ENCODE results near the gene LRRC4C.

Gene LRRC4C

DNA sequence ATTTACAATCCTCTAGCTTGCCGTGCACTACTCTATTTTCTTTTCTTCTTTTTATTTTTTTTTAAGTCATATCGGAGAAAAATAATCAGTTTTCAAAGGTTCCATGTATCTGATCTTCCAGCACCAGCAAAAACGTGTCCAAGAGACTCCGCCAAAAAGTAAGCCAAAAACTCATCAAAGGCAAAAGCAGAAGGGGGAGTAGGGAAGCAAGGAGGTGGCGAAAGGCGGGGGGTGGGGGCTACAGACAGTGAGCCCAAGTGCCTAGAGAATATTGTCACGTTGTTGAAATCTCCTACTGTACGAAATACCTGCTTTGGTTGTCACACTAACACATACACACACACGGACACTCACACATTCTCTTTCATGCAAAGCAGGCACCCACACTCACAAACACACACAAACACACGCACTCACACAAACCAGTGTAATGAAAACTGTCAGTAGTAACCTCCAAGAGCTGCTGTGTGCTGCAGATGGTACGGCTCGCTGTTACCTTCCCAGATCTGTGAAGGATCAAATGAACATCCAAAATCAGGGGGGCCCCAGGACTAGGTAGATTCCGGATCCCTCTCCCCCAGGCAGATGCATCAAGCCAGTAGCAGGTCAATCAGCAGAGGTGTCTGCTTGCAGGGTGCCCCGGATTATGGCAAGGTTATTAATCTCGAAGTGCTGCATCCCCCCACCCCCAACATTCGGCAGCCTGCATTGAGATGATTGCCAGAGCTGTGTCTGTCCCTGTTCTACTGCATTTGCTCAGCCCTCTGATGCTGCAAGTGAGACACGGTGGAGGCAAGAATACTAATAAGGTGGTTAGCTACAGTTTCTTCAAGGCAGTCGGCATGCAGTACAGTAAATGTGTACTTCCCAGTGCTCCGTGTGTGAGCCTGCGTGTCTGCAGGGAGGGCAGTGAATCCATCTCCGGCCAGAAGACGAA lies at the start of gene LRRC4C:
Gene LRRC4C (minus strand): TSS at position 188 of the 937 bp plus-strand sequence.
- TF ChIP-seq, protein P1, sequence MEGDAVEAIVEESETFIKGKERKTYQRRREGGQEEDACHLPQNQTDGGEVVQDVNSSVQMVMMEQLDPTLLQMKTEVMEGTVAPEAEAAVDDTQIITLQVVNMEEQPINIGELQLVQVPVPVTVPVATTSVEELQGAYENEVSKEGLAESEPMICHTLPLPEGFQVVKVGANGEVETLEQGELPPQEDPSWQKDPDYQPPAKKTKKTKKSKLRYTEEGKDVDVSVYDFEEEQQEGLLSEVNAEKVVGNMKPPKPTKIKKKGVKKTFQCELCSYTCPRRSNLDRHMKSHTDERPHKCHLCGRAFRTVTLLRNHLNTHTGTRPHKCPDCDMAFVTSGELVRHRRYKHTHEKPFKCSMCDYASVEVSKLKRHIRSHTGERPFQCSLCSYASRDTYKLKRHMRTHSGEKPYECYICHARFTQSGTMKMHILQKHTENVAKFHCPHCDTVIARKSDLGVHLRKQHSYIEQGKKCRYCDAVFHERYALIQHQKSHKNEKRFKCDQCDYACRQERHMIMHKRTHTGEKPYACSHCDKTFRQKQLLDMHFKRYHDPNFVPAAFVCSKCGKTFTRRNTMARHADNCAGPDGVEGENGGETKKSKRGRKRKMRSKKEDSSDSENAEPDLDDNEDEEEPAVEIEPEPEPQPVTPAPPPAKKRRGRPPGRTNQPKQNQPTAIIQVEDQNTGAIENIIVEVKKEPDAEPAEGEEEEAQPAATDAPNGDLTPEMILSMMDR (conservative IDR thresholded peaks at IDR 0.05; ENCODE audit: low read length) = no peak
- DNase-seq (ENCODE audit: low read depth) = no peak
- H3K4me3 ChIP-seq (ENCODE audit: low read length) = no peak within 1 kb of the TSS

DNA sequence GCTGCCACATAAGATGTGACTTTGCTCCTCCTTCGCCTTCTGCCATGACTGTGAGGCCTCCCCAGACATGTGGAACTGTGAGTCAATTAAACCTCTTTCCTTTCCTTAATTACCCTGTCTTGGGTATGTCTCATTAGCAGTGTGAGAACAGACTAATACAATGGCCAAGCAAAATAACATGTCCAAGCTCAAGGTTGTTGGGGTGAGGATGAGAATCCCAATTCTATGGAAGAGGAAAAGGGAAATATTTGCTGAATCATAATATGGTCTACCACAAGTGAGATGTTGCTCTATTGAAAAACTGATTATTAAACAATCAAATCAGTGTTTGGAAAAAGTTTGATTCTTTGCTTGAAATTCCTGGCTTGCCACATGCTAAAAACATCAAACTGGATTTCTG lies 48.7 kb upstream of the LRRC4C start:
- no peak for DNase-seq (ENCODE audit: low read depth)
- no peak overlapping the region for H3K4me3 ChIP-seq (ENCODE audit: low read length)
- TF ChIP-seq, protein P1 (conservative IDR thresholded peaks at IDR 0.05; ENCODE audit: low read length) = no peak

DNA sequence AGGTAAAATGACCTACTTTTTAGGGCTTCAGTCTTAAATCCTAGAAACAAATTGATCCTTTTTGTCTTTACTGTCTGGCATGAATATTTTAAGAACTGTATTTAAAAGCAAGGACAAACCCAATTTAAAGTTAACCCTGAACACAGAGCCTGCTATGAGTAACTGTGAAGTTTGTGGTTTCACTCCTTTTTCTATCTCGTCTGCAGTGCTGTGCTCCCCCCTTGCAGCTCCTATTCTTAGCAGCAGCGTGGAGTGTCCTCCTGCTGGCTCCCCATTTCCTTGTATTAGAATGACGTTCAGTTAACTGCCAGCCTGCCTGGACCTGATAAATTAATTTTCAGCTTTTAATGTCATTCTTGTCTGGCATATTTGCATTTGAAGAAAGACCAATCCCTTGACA lies 40.0 kb upstream of the LRRC4C start:
- no peak overlapping the region for H3K4me3 ChIP-seq (ENCODE audit: low read length)
- TF ChIP-seq, protein P1 (conservative IDR thresholded peaks at IDR 0.05; ENCODE audit: low read length) = no peak
- DNase-seq (ENCODE audit: low read depth) = no peak

DNA sequence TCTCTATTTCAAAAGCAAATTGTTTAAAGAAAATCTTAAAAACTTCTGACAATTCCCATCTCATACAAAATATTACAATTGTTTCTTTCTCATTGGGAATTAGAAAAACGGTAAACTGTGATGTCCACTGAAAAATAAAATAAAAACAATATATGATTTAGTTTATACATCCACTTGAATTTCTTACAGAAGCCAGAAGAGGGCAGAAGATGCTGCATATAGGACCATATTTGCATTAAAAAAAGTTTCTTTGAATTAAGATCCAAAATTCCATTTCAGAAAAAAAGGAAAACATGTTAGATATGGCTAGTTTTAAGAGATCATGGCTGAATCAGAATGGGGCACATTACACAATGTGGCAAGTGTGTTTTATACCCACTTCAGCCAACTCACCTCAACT lies 39.3 kb upstream of the LRRC4C start:
- DNase-seq (ENCODE audit: low read depth) = no peak
- no peak overlapping the region for H3K4me3 ChIP-seq (ENCODE audit: low read length)
- TF ChIP-seq, protein P1 (conservative IDR thresholded peaks at IDR 0.05; ENCODE audit: low read length) = peak; percentile 47

DNA sequence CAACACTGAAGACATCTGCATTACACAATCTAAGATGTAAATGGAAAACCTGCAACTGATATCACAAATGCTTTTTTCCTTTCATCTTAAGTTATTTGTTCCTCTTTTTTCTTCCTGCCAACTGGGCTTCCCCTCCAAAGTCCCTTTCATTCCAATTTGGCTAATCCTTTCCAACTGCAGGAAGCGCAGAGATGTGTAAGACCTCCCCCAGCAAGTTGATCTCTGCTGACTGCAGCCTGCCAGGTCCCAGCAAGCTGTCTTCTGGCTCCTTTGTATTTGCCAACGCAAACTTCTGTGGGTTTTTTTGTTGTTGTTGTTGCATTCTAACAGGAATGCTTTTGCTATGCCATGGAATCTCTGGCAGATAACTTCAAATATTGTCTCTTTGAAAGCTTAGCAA lies 38.5 kb upstream of the LRRC4C start:
- no peak overlapping the region for H3K4me3 ChIP-seq (ENCODE audit: low read length)
- TF ChIP-seq, protein P1 (conservative IDR thresholded peaks at IDR 0.05; ENCODE audit: low read length) = no peak
- DNase-seq (ENCODE audit: low read depth) = peak; percentile 27

DNA sequence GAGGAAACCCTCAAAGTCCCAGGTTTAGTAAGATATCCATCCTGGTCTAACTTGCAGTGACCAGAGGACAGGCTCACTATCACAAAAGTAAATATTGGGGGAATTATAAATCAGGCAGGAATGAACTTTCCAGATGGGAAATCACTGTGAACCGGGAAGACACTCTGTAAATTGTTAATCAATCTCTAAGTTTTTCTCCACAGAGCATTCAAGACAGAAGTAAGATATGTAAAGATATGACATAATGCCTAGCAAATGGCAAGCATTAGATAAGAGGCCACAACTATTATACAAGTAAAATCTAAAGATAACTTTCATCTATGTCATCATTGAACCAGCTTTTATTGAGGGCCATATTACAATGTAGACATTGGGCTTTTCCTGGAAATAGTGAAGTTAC lies 35.3 kb upstream of the LRRC4C start:
- TF ChIP-seq, protein P1 (conservative IDR thresholded peaks at IDR 0.05; ENCODE audit: low read length) = no peak
- no peak overlapping the region for H3K4me3 ChIP-seq (ENCODE audit: low read length)
- no peak for DNase-seq (ENCODE audit: low read depth)

DNA sequence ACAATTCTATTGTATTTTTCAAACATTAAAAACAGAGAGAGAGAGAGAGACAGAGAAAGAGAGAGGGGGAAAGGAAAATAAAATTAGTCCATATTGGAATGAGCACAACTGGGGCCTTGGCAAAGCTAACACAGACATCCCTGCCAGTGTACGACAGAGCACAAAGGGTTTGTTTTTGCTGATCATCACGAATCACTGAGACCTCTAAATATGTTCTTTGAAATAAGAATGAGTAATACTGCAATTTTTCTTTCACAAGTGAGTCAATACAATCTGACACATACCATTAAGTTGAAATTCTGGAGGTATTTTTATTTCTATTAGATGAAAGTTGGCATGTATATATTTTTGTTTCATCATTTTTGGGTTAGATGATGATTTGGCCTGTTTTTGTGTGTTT lies 27.0 kb upstream of the LRRC4C start:
- H3K4me3 ChIP-seq (ENCODE audit: low read length) = no peak overlapping the region
- peak; percentile 11 for DNase-seq (ENCODE audit: low read depth)
- TF ChIP-seq, protein P1 (conservative IDR thresholded peaks at IDR 0.05; ENCODE audit: low read length) = no peak

Measured in AG10803 (cell line).